GM12892 (cell line): ENCODE measurements around the gene RNF125.

Experiments used
- POLR2A ChIP-seq: IDR thresholded peaks from 2 replicates; pipeline ENCODE4 v1.6.1; 2011; ENCODE audit warnings: low read depth, low read length, control low read depth
- POLR2AphosphoS5 ChIP-seq: IDR thresholded peaks from 2 replicates; pipeline ENCODE4 v1.6.1; 2011; ENCODE audit warnings: low read depth, low read length, control low read depth

- TF ChIP-seq POLR2A (no peak), POLR2AphosphoS5 (no peak)
These were observed 74.9 kb downstream of the RNF125 start for GRCh38 chr18:32093523-32093922.
